Measurements from ENCODE around the gene ZHX3. TPM values are rescaled to one million over a fixed set of nuclear protein-coding genes. Genes with fewer than 3 reads are reported as not detected.

Gene ZHX3
- total and polyA plus RNA-seq, 9 of the 15 experiments (the other 6 are each of a cell fraction or from before 2014, with no cell fraction given), result 0.80 to 14.6 (median 4.9) TPM

DNA sequence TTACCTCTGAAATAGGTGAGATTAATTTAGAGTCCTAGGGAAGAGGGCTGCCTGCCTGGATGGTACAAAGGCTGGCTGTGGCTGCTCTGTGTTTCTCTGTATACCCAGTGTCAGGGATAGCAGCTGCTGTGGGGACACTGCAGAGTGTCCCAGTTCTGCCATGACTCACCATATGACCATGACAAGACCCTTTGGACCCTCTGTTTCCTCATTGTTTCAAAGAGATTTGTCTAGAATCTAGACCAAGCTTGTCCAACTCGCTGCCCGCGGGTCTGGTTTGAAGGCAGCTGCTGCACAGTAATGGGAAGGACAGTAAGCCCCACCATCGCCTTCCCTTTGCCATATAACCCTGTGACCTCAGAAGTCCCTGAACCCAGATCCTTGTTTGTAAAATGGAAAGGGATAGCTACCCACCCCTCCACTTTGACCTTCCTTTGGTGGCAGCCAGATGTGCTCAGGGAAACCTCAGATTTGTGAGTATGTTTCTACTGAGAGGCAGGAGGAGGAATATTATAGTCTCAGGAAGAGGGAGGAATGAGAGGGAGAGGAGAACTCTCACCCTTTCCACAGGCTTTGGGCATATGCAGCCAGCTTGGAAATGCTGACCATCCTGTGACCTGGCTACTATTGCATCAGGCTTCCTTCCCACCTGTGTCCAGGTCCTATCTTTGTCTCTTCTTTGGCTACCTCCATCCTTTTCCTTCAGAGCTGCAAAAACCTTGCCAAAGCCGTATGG is 166.2 kb downstream of the ZHX3 start:
- ChIA-PET CTCF (ENCODE audit: low intra/inter-chr PET ratio) (no interaction called here), POLR2A (interaction anchor here (1.1 to 3.0 kb wide), 6 partner anchors 8 to 163 kb away, joined by 3 to 15 read pairs (median 4); no protein-coding TSS in a partner anchor)
- WGBS (ENCODE audit: insufficient coverage, low coverage, missing lambda C conversion rate), result 92% methylated on average over 5 of the region's 5 CpGs
- TF ChIP-seq ZNF785 (CRISPR knock-in tag; IDR thresholded peaks at IDR 0.05), result no peak
- no peak for TF ChIP-seq BCOR (IDR thresholded peaks at IDR 0.05)
- TF ChIP-seq SMARCE1 (IDR thresholded peaks at IDR 0.05), result peak; percentile 6; the same call in 1 of the 2 replicates
- TF ChIP-seq ZNF77 (CRISPR knock-in tag; IDR thresholded peaks at IDR 0.05), result no peak
- TF ChIP-seq, protein P1, sequence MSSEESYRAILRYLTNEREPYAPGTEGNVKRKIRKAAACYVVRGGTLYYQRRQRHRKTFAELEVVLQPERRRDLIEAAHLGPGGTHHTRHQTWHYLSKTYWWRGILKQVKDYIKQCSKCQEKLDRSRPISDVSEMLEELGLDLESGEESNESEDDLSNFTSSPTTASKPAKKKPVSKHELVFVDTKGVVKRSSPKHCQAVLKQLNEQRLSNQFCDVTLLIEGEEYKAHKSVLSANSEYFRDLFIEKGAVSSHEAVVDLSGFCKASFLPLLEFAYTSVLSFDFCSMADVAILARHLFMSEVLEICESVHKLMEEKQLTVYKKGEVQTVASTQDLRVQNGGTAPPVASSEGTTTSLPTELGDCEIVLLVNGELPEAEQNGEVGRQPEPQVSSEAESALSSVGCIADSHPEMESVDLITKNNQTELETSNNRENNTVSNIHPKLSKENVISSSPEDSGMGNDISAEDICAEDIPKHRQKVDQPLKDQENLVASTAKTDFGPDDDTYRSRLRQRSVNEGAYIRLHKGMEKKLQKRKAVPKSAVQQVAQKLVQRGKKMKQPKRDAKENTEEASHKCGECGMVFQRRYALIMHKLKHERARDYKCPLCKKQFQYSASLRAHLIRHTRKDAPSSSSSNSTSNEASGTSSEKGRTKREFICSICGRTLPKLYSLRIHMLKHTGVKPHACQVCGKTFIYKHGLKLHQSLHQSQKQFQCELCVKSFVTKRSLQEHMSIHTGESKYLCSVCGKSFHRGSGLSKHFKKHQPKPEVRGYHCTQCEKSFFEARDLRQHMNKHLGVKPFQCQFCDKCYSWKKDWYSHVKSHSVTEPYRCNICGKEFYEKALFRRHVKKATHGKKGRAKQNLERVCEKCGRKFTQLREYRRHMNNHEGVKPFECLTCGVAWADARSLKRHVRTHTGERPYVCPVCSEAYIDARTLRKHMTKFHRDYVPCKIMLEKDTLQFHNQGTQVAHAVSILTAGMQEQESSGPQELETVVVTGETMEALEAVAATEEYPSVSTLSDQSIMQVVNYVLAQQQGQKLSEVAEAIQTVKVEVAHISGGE (CRISPR knock-in tag; IDR thresholded peaks at IDR 0.05), result 0 out of 6 replicates have a peak, but pooled peaks of 1 of the 3 experiments have one; percentile 7
- in situ Hi-C loops (cut with MboI) (no loop called here), intact Hi-C loops (cut with micrococcal nuclease) (loop anchor here (1.0 kb wide), 1 partner anchor 41 kb away; no protein-coding TSS in a partner anchor)
- DNase-seq (ENCODE audit: extremely low read depth in 1 of 4, low spot score in 3 of 4), result no peak
- FAIRE-seq, result no peak
- BruUV-seq (replicated peaks), result no TSS peak
- no peak overlapping the region for H2AFZ ChIP-seq (ENCODE audit: low read depth, low read length)
- H3K4me2 ChIP-seq (ENCODE audit: insufficient read depth, low read length), result no peak overlapping the region
- H3K79me2 ChIP-seq (ENCODE audit: control insufficient read depth, insufficient read depth, low read length), result peaks cover 57% of the 10 kb centered on the region
- H4K20me1 ChIP-seq (replicated peaks; ENCODE audit: control insufficient read depth, insufficient read depth, low read length), result peaks cover 57% of the 10 kb centered on the region
- no peak for ATAC-seq
- no peaks in the 10 kb centered on the region for H3K27me3 ChIP-seq (ENCODE audit: control insufficient read depth in 2 of 2, insufficient read depth in 2 of 2, low read length in 2 of 2)
- H3K9me1 ChIP-seq (ENCODE audit: control insufficient read depth, insufficient read depth, low read length), result peaks cover 10% of the 10 kb centered on the region
- no peak overlapping the region for H3K9ac ChIP-seq (ENCODE audit: insufficient read depth in 1 of 2, low read depth in 2 of 2, low read length in 2 of 2)
- H3K9me3 ChIP-seq (replicated peaks; ENCODE audit: control insufficient read depth, insufficient read depth, low read depth, low read length), result no peaks in the 10 kb centered on the region
- H3K4me1 ChIP-seq (replicated peaks in 1 of 2; ENCODE audit: control insufficient read depth in 2 of 2, insufficient read depth in 2 of 2, low read length in 2 of 2), result peaks cover 4 to 23% of the 10 kb centered on the region in 2 experiments; a peak in 4 of 5 replicates
- no peak overlapping the region for H3K4me3 ChIP-seq
- H3K36me3 ChIP-seq (ENCODE audit: control insufficient read depth, insufficient read depth, low read length), result no peaks in the 10 kb centered on the region
- peak overlapping the region; percentile 41; the same call in 1 of the 3 replicates for H3K27ac ChIP-seq (ENCODE audit: extremely low read depth, low read depth, low read length)
